HEK293 (cell line): Measurements from ENCODE around the gene SPANXA1.
"Not testable (repeated sequence)": the region's sequence is repeated elsewhere in the genome, so short reads cannot be mapped to it uniquely, and the experiment has no call there.

ENCODE experiments used
- CTCF ChIA-PET: fragments of 350-600 bp; formaldehyde crosslinking; extraction: SDS; loops from one replicate; lab custom pipeline; 2021; ENCODE audit warnings: antibody characterized with exemption; lab: Yijun Ruan, JAX
- POLR2A ChIA-PET: fragments of 300-600 bp; formaldehyde crosslinking; extraction: SDS; loops from one replicate; lab custom pipeline; 2020; ENCODE audit warnings: antibody characterized with exemption, inconsistent platforms; lab: Yijun Ruan, JAX
- H3K27ac ChIP-seq: fragments of 200-500 bp; sonication (Bioruptor generic); 2 replicates; pipeline ENCODE4 v1.5.1; 2014; ENCODE audit warnings: low read depth, low read length, control low read depth, inconsistent platforms; ENCODE audit errors: extremely low read depth
- H3K36me3 ChIP-seq, 2 experiments: fragments of 200-500 bp in 1 of 2; sonication (Bioruptor generic) in 1 of 2; 1 replicate in 1 of 2; 2 replicates in 1 of 2; pipeline ENCODE4 v1.5.1; 2014 to 2017; ENCODE audit warnings: inconsistent platforms in 2 of 2, low read length in 2 of 2; ENCODE audit not compliant: control insufficient read depth in 2 of 2, insufficient read depth in 1 of 2
- H3K4me1 ChIP-seq: fragments of 200-500 bp; sonication (Bioruptor generic); 2 replicates; pipeline ENCODE4 v1.5.1; 2014; ENCODE audit warnings: mild to moderate bottlenecking, low read length, inconsistent platforms; ENCODE audit not compliant: control insufficient read depth, insufficient read depth
- H3K4me3 ChIP-seq: 2 replicates; pipeline ENCODE4 v1.5.1; 2011; ENCODE audit warnings: low read depth, mild to moderate bottlenecking, control low read depth, low read length, moderate library complexity
- H3K9me3 ChIP-seq: fragments of 200-500 bp; sonication (Bioruptor generic); 2 replicates; pipeline ENCODE4 v1.5.1; 2014; ENCODE audit warnings: low read depth, low read length, inconsistent platforms; ENCODE audit not compliant: control insufficient read depth, insufficient read depth
- GFI1B ChIP-seq: fragments of 450-650 bp; formaldehyde crosslinking; IDR thresholded peaks from 2 replicates; pipeline ENCODE4 v1.5.1; 2016; ENCODE audit warnings: missing biosample characterization, missing genetic modification characterization
- GLI2 ChIP-seq: fragments of 450-650 bp; formaldehyde crosslinking; IDR thresholded peaks from 2 replicates; pipeline ENCODE4; 2017; ENCODE audit warnings: missing biosample characterization, missing genetic modification characterization, low read depth, borderline replicate concordance
- HOXD13 ChIP-seq: sonication (generic); formaldehyde crosslinking; IDR thresholded peaks from 2 replicates; pipeline ENCODE4 v1.8.0; 2022; ENCODE audit warnings: missing genetic modification reagents, borderline replicate concordance
- KLF1 ChIP-seq: fragments of 450-650 bp; formaldehyde crosslinking; IDR thresholded peaks from 2 replicates; pipeline ENCODE4 v1.5.1; 2016; ENCODE audit warnings: missing biosample characterization, missing genetic modification characterization
- KLF7 ChIP-seq: fragments of 450-650 bp; formaldehyde crosslinking; IDR thresholded peaks from 2 replicates; pipeline ENCODE4 v1.5.1; 2016; ENCODE audit warnings: missing biosample characterization, missing genetic modification characterization, borderline replicate concordance
- KLF8 ChIP-seq: fragments of 450-650 bp; formaldehyde crosslinking; IDR thresholded peaks from 2 replicates; pipeline ENCODE4 v1.5.1; 2016; ENCODE audit warnings: missing biosample characterization, missing genetic modification characterization
- MYNN ChIP-seq: fragments of 450-650 bp; formaldehyde crosslinking; IDR thresholded peaks from 2 replicates; pipeline ENCODE4 v1.5.1; 2016; ENCODE audit warnings: missing biosample characterization, missing genetic modification characterization, borderline replicate concordance
- REPIN1 ChIP-seq: fragments of 450-650 bp; formaldehyde crosslinking; IDR thresholded peaks from 2 replicates; pipeline ENCODE4 v1.5.1; 2017; ENCODE audit warnings: missing biosample characterization, missing genetic modification characterization, low read depth
- TCF7L2 ChIP-seq: IDR thresholded peaks from 2 replicates; pipeline ENCODE4 v1.6.1; 2011; ENCODE audit warnings: low read depth, mild to moderate bottlenecking, inconsistent platforms, low read length, moderate library complexity, borderline replicate concordance
- ZBTB10 ChIP-seq: fragments of 450-650 bp; formaldehyde crosslinking; IDR thresholded peaks from 2 replicates; pipeline ENCODE4 v1.5.1; 2016; ENCODE audit warnings: missing biosample characterization, missing genetic modification characterization
- ZBTB17 ChIP-seq: fragments of 450-650 bp; formaldehyde crosslinking; IDR thresholded peaks from 2 replicates; pipeline ENCODE4 v1.5.1; 2016; ENCODE audit warnings: missing biosample characterization, missing genetic modification characterization
- ZBTB7A ChIP-seq: fragments of 450-650 bp; formaldehyde crosslinking; IDR thresholded peaks from 2 replicates; pipeline ENCODE4 v1.5.1; 2016; ENCODE audit warnings: low read depth, missing biosample characterization, missing genetic modification characterization
- ZFP3 ChIP-seq: fragments of 450-650 bp; formaldehyde crosslinking; IDR thresholded peaks from 2 replicates; pipeline ENCODE4 v1.5.1; 2016; ENCODE audit warnings: low read depth, missing biosample characterization, missing genetic modification characterization
- ZNF112 ChIP-seq: fragments of 450-650 bp; formaldehyde crosslinking; IDR thresholded peaks from 2 replicates; pipeline ENCODE4 v1.5.0; 2017; ENCODE audit warnings: missing biosample characterization, missing genetic modification characterization
- ZNF133 ChIP-seq: fragments of 450-650 bp; formaldehyde crosslinking; IDR thresholded peaks from 2 replicates; pipeline ENCODE4 v1.5.1; 2016; ENCODE audit warnings: missing biosample characterization, missing genetic modification characterization
- ZNF157 ChIP-seq: fragments of 450-650 bp; formaldehyde crosslinking; IDR thresholded peaks from 2 replicates; pipeline ENCODE4 v1.5.1; 2016; ENCODE audit warnings: missing biosample characterization, missing genetic modification characterization
- ZNF292 ChIP-seq: fragments of 450-650 bp; formaldehyde crosslinking; IDR thresholded peaks from 2 replicates; pipeline ENCODE4 v1.5.1; 2016; ENCODE audit warnings: low read depth, missing biosample characterization, missing genetic modification characterization, borderline replicate concordance
- ZNF423 ChIP-seq: fragments of 450-650 bp; formaldehyde crosslinking; IDR thresholded peaks from 2 replicates; pipeline ENCODE4 v1.5.1; 2016; ENCODE audit warnings: missing biosample characterization, missing genetic modification characterization
- ZNF426 ChIP-seq: fragments of 450-650 bp; formaldehyde crosslinking; IDR thresholded peaks from 2 replicates; pipeline ENCODE4 v1.5.1; 2017; ENCODE audit warnings: missing biosample characterization, missing genetic modification characterization, mild to moderate bottlenecking, inconsistent platforms, moderate library complexity
- ZNF433 ChIP-seq: fragments of 450-650 bp; formaldehyde crosslinking; IDR thresholded peaks from 2 replicates; pipeline ENCODE4 v1.5.1; 2016; ENCODE audit warnings: missing biosample characterization, missing genetic modification characterization, low read depth
- ZNF510 ChIP-seq: fragments of 450-650 bp; formaldehyde crosslinking; IDR thresholded peaks from 2 replicates; pipeline ENCODE4 v1.5.1; 2018; ENCODE audit warnings: mild to moderate bottlenecking, missing genetic modification characterization, missing biosample characterization; ENCODE audit not compliant: insufficient replicate concordance
- ZNF560 ChIP-seq: fragments of 450-650 bp; formaldehyde crosslinking; IDR thresholded peaks from 2 replicates; pipeline ENCODE4 v1.5.1; 2017; ENCODE audit warnings: missing biosample characterization, missing genetic modification characterization, borderline replicate concordance
- ZNF629 ChIP-seq: fragments of 450-650 bp; formaldehyde crosslinking; IDR thresholded peaks from 2 replicates; pipeline ENCODE4 v1.5.1; 2017; ENCODE audit warnings: missing biosample characterization, missing genetic modification characterization
- ZNF660 ChIP-seq: fragments of 450-650 bp; IDR thresholded peaks from 2 replicates; pipeline ENCODE4 v1.5.1; 2018; ENCODE audit warnings: missing biosample characterization, mild to moderate bottlenecking, missing genetic modification characterization
- ZNF664 ChIP-seq: fragments of 450-650 bp; formaldehyde crosslinking; IDR thresholded peaks from 2 replicates; pipeline ENCODE4 v1.5.1; 2016; ENCODE audit warnings: missing biosample characterization, missing genetic modification characterization
- TF ChIP-seq, protein P1 (sequence below): fragments of 450-650 bp; formaldehyde crosslinking; IDR thresholded peaks from 2 replicates; pipeline ENCODE4 v1.5.1; 2016; ENCODE audit warnings: missing biosample characterization, missing genetic modification characterization
- TF ChIP-seq, protein P2 (sequence below): fragments of 450-650 bp; formaldehyde crosslinking; optimal IDR thresholded peaks from 2 replicates; pipeline ENCODE3; 2016; ENCODE audit warnings: missing biosample characterization, mild to moderate bottlenecking, missing genetic modification characterization
- TF ChIP-seq, protein P3 (sequence below): IDR thresholded peaks from 2 replicates; pipeline ENCODE4 v1.6.1; 2011; ENCODE audit warnings: mild to moderate bottlenecking, low read depth, low read length, borderline replicate concordance

Gene SPANXA1

GRCh38 chrX:141619336-141619735 lies 34.8 kb upstream of the SPANXA1 start:
- no peaks in the 10 kb centered on the region for H3K36me3 ChIP-seq
- no peak overlapping the region for H3K4me3 ChIP-seq
- POLR2A ChIA-PET: no interaction called here
- H3K9me3 ChIP-seq: no peaks in the 10 kb centered on the region; the same call in 1 of the 2 replicates
- TF ChIP-seq, protein P1, sequence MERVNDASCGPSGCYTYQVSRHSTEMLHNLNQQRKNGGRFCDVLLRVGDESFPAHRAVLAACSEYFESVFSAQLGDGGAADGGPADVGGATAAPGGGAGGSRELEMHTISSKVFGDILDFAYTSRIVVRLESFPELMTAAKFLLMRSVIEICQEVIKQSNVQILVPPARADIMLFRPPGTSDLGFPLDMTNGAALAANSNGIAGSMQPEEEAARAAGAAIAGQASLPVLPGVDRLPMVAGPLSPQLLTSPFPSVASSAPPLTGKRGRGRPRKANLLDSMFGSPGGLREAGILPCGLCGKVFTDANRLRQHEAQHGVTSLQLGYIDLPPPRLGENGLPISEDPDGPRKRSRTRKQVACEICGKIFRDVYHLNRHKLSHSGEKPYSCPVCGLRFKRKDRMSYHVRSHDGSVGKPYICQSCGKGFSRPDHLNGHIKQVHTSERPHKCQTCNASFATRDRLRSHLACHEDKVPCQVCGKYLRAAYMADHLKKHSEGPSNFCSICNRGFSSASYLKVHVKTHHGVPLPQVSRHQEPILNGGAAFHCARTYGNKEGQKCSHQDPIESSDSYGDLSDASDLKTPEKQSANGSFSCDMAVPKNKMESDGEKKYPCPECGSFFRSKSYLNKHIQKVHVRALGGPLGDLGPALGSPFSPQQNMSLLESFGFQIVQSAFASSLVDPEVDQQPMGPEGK (tag by site-specific recombination): no peak
- TF ChIP-seq ZBTB17 (no peak), ZNF664 (no peak), TCF7L2 (no peak), ZFP3 (tag by site-specific recombination) (no peak), REPIN1 (no peak), ZNF423 (no peak), ZNF133 (no peak), ZNF426 (no peak)
- CTCF ChIA-PET: no interaction called here
- H3K27ac ChIP-seq: no peak overlapping the region
- H3K4me1 ChIP-seq: no peaks in the 10 kb centered on the region

- ChIA-PET POLR2A (no interaction called here), CTCF (interaction anchor here (0.6 kb wide), 1 partner anchor 641 kb away, joined by 3 read pairs; no protein-coding TSS in a partner anchor)
- Histone ChIP-seq H3K4me1 (no peaks in the 10 kb centered on the region), H3K27ac (no peak overlapping the region), H3K36me3 (no peaks in the 10 kb centered on the region), H3K9me3 (no peaks in the 10 kb centered on the region; the same call in 1 of the 2 replicates), H3K4me3 (no peak overlapping the region)
- TF ChIP-seq KLF1 (tag by site-specific recombination) (no peak), ZNF112 (tag by site-specific recombination) (no peak), KLF8 (tag by site-specific recombination) (no peak), ZNF510 (tag by site-specific recombination) (no peak), ZNF629 (no peak), ZNF157 (tag by site-specific recombination) (no peak), ZNF292 (tag by site-specific recombination) (no peak), HOXD13 (no peak), ZNF433 (no peak), MYNN (tag by site-specific recombination) (no peak), KLF7 (tag by site-specific recombination) (no peak), ZNF560 (tag by site-specific recombination) (no peak), GLI2 (no peak), ZNF660 (tag by site-specific recombination) (no peak), ZBTB7A (tag by site-specific recombination) (no peak), GFI1B (no peak), ZBTB10 (tag by site-specific recombination) (no peak)
- TF ChIP-seq, protein P2, sequence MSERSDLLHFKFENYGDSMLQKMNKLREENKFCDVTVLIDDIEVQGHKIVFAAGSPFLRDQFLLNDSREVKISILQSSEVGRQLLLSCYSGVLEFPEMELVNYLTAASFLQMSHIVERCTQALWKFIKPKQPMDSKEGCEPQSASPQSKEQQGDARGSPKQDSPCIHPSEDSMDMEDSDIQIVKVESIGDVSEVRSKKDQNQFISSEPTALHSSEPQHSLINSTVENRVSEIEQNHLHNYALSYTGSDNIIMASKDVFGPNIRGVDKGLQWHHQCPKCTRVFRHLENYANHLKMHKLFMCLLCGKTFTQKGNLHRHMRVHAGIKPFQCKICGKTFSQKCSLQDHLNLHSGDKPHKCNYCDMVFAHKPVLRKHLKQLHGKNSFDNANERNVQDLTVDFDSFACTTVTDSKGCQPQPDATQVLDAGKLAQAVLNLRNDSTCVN (tag by site-specific recombination): no peak
- TF ChIP-seq, protein P3, sequence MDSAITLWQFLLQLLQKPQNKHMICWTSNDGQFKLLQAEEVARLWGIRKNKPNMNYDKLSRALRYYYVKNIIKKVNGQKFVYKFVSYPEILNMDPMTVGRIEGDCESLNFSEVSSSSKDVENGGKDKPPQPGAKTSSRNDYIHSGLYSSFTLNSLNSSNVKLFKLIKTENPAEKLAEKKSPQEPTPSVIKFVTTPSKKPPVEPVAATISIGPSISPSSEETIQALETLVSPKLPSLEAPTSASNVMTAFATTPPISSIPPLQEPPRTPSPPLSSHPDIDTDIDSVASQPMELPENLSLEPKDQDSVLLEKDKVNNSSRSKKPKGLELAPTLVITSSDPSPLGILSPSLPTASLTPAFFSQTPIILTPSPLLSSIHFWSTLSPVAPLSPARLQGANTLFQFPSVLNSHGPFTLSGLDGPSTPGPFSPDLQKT: no peak
Measured at GRCh38 chrX:141609111-141609510, 24.6 kb upstream of the SPANXA1 start.

GRCh38 chrX:141589408-141589807 lies 4.9 kb upstream of the SPANXA1 start, which contains the start of gene SPANXA2:
TSS of gene SPANXA2 (plus strand) at chrX:141589708. CDS start at chrX:141589768, 60 bp downstream.
- H3K4me1 ChIP-seq, CTCF ChIA-PET, H3K27ac ChIP-seq, H3K9me3 ChIP-seq, H3K36me3 ChIP-seq, POLR2A ChIA-PET, H3K4me3 ChIP-seq: not testable (repeated sequence)
